Endothelial cell of umbilical vein (primary cell): ENCODE measurements around the gene MACROH2A2. TPM values are rescaled to one million over a fixed set of nuclear protein-coding genes. Genes with fewer than 3 reads are reported as not detected.

Experiments used
- BruUV-seq: library from RNA; stranded (reverse); fragments of 400-500 nt; replicated peaks from 2 replicates; lab custom pipeline; 2021; lab: Mats Ljungman, UMichigan
- CTCF ChIA-PET: fragments of 300-600, 350-600 bp; sonication (Branson Sonifier 250); formaldehyde crosslinking; loops from one replicate; lab custom pipeline; 2021; ENCODE audit warnings: antibody characterized with exemption, inconsistent platforms; lab: Charles Lee
- POLR2A ChIA-PET: fragments of 300-600, 350-600 bp; sonication (Branson Sonifier 250); formaldehyde crosslinking; loops from one replicate; lab custom pipeline; 2021; ENCODE audit warnings: antibody characterized with exemption, inconsistent platforms; lab: Charles Lee
- DNase-seq: peaks from one replicate; pipeline ENCODE4 v3.0.0-alpha.2; 2011; ENCODE audit warnings: low read depth, low spot score
- FAIRE-seq: peaks from 2 replicates; lab custom pipeline; 2011; peaks lifted over from hg19 to GRCh38; lab: Jason Lieb, UNC
- H2AFZ ChIP-seq: 2 replicates; pipeline ENCODE4 v1.6.0; 2012; ENCODE audit warnings: low read depth, low read length, control low read depth, inconsistent platforms
- H3K27ac ChIP-seq: 2 replicates; pipeline ENCODE4 v1.5.1; 2011; ENCODE audit warnings: low read depth, mild to moderate bottlenecking, control low read depth, low read length, moderate library complexity; ENCODE audit not compliant: insufficient read depth
- H3K27me3 ChIP-seq, 2 experiments: 2 replicates each; pipeline versions ENCODE4 v1.6.0 to v1.6.1; 2011; ENCODE audit warnings: low read length in 2 of 2, mixed read lengths in 1 of 2; ENCODE audit not compliant: control insufficient read depth in 2 of 2, insufficient read depth in 2 of 2
- H3K36me3 ChIP-seq, 2 experiments: 2 replicates in 1 of 2; 3 replicates in 1 of 2; pipeline ENCODE4 v1.5.1; 2011; ENCODE audit warnings: low read length in 2 of 2, mild to moderate bottlenecking in 1 of 2, moderate library complexity in 1 of 2; ENCODE audit not compliant: control insufficient read depth in 2 of 2, insufficient read depth in 2 of 2; ENCODE audit errors: extremely low read depth in 1 of 2
- H3K4me1 ChIP-seq: 3 replicates; pipeline ENCODE4 v1.5.1; 2011; ENCODE audit warnings: mild to moderate bottlenecking, low read length; ENCODE audit not compliant: control insufficient read depth, insufficient read depth; ENCODE audit errors: extremely low read depth
- H3K4me2 ChIP-seq: 2 replicates; pipeline ENCODE4 v1.6.1; 2011; ENCODE audit warnings: low read length, control low read depth, mixed read lengths; ENCODE audit not compliant: insufficient read depth
- H3K4me3 ChIP-seq, 3 experiments: fragments of 200-600 bp in 1 of 3; sonication (generic), shearing (Covaris generic) in 1 of 3; replicated peaks in 1 of 3; 2 replicates each; pipeline ENCODE4 v1.5.1; 2011 to 2016; ENCODE audit warnings: control low read depth in 3 of 3, low read length in 3 of 3, mild to moderate bottlenecking in 2 of 3, inconsistent platforms in 1 of 3, low read depth in 1 of 3, moderate library complexity in 1 of 3; ENCODE audit not compliant: insufficient read depth in 1 of 3
- H3K79me2 ChIP-seq: 2 replicates; pipeline ENCODE4 v1.6.0; 2012; ENCODE audit warnings: low read length, inconsistent platforms; ENCODE audit not compliant: control insufficient read depth, insufficient read depth
- H3K9ac ChIP-seq: replicated peaks from 2 replicates; pipeline ENCODE3; 2011; ENCODE audit warnings: low read length, control low read depth; ENCODE audit not compliant: insufficient read depth; ENCODE audit errors: extremely low read depth
- H3K9me1 ChIP-seq: replicated peaks from 3 replicates; pipeline ENCODE4 v1.6.0; 2011; ENCODE audit warnings: mild to moderate bottlenecking, low read length; ENCODE audit not compliant: control insufficient read depth, insufficient read depth; ENCODE audit errors: extremely low read depth
- H3K9me3 ChIP-seq: replicated peaks from 2 replicates; pipeline ENCODE4 v1.5.1; 2012; ENCODE audit warnings: low read length, inconsistent platforms; ENCODE audit not compliant: control insufficient read depth, insufficient read depth
- H4K20me1 ChIP-seq: replicated peaks from 2 replicates; pipeline ENCODE3; 2011; ENCODE audit warnings: mild to moderate bottlenecking, low read length; ENCODE audit not compliant: control insufficient read depth, insufficient read depth; ENCODE audit errors: extremely low read depth
- CTCF ChIP-seq, 2 donors: IDR thresholded peaks; 1 replicate in 1 of 2; 2 replicates in 1 of 2; pipeline ENCODE4 v1.5.1; 2011; ENCODE audit warnings: low read length in 2 of 2, mild to moderate bottlenecking in 2 of 2, moderate library complexity in 2 of 2, control low read depth in 1 of 2, inconsistent platforms in 1 of 2, low read depth in 1 of 2; ENCODE audit not compliant: insufficient read depth in 1 of 2; ENCODE audit errors: extremely low read depth in 1 of 2
- EZH2 ChIP-seq: IDR thresholded peaks from 2 replicates; pipeline ENCODE4 v1.6.1; 2012; ENCODE audit warnings: borderline replicate concordance, low read depth, mild to moderate bottlenecking, moderate library complexity, low read length, inconsistent platforms; ENCODE audit not compliant: severe bottlenecking
- GATA2 ChIP-seq: IDR thresholded peaks from 2 replicates; pipeline ENCODE4 v1.7.0; 2011; ENCODE audit warnings: low read depth, mild to moderate bottlenecking, moderate library complexity, mixed read lengths, low read length; ENCODE audit not compliant: insufficient read length, insufficient read depth
- JUN ChIP-seq: IDR thresholded peaks from 2 replicates; pipeline ENCODE4 v1.6.1; 2011; ENCODE audit warnings: borderline replicate concordance, low read depth; ENCODE audit not compliant: insufficient read length, insufficient read depth
- MAX ChIP-seq: IDR thresholded peaks from 2 replicates; pipeline ENCODE4 v1.6.1; 2011; ENCODE audit not compliant: insufficient read depth, insufficient read length
- MYC ChIP-seq: IDR thresholded peaks from one replicate; pipeline ENCODE4 v1.6.1; 2011; ENCODE audit warnings: mild to moderate bottlenecking, low read depth, low read length
- POLR2A ChIP-seq: IDR thresholded peaks from 2 replicates; pipeline ENCODE4 v1.6.1; 2012; ENCODE audit warnings: low read depth, mild to moderate bottlenecking, control low read depth, low read length
- dilution Hi-C: fragments of 300-500 bp; cut with MboI; formaldehyde crosslinking; loops from one replicate; pipeline ENCODE4 v1.15.0; 2019; ENCODE audit warnings: low sequenced_read_pairs; ENCODE audit not compliant: extremely low pct_ligation_motif_present
- intact Hi-C: fragments of 100-400 bp; cut with micrococcal nuclease; formaldehyde crosslinking; loops from one replicate; pipeline ENCODE4 v1.10.0; 2022
- polyA plus RNA-seq, 4 experiments: library from polyadenylated mRNA; depleted of rRNA in 3 of 4; stranded (reverse) in 3 of 4; unstranded in 1 of 4; fragments of >200 nt; gene quantifications; 2 replicates each; pipeline versions ENCODE4 v1.2.1 to v1.2.3, GENCODE V29; 2011 to 2012; ENCODE audit warnings: missing spikeins in 1 of 4
- total RNA-seq: library from RNA; stranded (reverse); gene quantifications from 2 replicates; pipeline ENCODE4 v1.2.3, GENCODE V29; 2021

The MACROH2A2 gene
- total and polyA plus RNA-seq, 2 donors (not counting 3 experiments of a cell fraction or from before 2014, with no cell fraction given): 0.08 TPM; not detected in 1

DNA sequence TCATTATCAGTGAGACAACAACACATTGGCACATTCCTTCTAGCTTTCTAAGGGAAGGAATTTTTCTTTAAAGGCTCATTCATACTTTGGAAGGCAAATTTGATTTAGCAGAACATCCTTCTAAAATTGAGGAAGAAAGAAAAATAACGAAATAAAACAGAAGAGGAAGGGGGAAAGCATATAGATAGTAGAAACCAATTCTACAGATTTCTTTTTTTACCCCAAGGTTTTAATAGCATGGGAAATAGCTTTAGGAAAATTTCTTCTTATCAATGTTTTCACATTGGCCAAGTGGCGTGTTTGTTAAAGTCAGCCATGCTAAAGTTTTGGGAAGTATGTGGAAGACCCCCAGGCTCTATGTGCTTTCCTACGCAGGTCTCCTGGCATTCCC lies 35.7 kb downstream of the MACROH2A2 start:
- no peaks in the 10 kb centered on the region for H4K20me1 ChIP-seq
- TF ChIP-seq GATA2 (no peak), POLR2A (no peak), MYC (no peak), CTCF (IDR thresholded peaks at IDR 0.05; ENCODE audit: extremely low read depth in 1 of 2, insufficient read depth in 1 of 2, low read depth in 1 of 2, low read length in 2 of 2) (no peak), EZH2 (no peak), MAX (no peak), JUN (no peak)
- no peaks in the 10 kb centered on the region for H3K79me2 ChIP-seq
- peaks cover 22 to 28% of the 10 kb centered on the region in 2 experiments for H3K27me3 ChIP-seq
- dilution Hi-C loops: no loop called here
- no TSS peak for BruUV-seq
- no peaks in the 10 kb centered on the region for H3K36me3 ChIP-seq
- H3K27ac ChIP-seq: no peak overlapping the region
- no peaks in the 10 kb centered on the region for H3K9me1 ChIP-seq
- DNase-seq: no peak
- intact Hi-C loops: no loop called here
- H2AFZ ChIP-seq: no peak overlapping the region
- no peak overlapping the region for H3K4me2 ChIP-seq
- ChIA-PET POLR2A (no interaction called here), CTCF (no interaction called here)
- H3K9ac ChIP-seq: no peak overlapping the region
- H3K9me3 ChIP-seq: no peaks in the 10 kb centered on the region
- H3K4me1 ChIP-seq: no peaks in the 10 kb centered on the region
- no peak for FAIRE-seq
- H3K4me3 ChIP-seq: no peak overlapping the region
